GM18508 (cell line): ENCODE data around the gene NDUFB3.

Source experiments
- ATAC-seq: cut with Tn5 transposase; IDR thresholded peaks from one replicate; pipeline ENCODE4 v1.9.1; 2021; ENCODE audit warnings: moderate number of reproducible peaks; ENCODE audit not compliant: insufficient read depth, unreplicated experiment

NDUFB3 gene

DNA sequence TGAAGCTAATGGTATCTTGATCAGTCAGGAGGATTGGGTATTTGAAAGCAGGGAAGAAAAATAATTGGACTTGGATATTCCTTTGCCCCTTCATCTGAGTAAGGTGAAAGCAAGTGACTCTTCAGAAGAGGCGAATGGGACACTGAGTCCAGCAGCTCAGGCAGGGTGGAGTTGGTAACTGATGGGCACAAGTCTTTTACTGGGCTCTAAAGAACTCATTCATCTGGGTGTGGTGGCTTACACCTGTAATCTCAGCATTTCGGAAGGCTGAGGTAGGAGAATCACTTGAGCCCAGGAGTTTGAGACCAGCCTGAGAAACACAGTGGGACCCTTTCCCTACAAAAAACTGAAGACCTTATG is 55.3 kb downstream of the NDUFB3 start:
- no peak for ATAC-seq

DNA sequence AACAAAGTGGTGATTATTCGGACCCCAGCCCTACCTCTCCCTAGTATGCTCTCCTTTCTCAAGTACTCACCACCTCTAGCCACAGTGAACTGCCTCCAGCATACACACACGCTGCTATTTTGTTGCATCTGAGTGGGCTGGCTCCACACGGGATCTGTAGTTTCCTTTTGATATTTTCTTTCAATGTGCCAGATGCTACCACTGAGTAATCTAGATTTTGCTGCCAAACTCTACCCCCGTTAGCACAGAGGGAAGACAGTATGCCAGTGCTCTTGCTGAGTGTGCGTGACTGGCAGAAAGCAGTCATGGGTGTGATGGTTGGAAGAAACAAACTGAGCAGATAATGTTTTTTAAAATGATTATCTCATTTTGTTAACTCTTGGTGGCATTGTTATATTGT is 55.8 kb downstream of the NDUFB3 start:
- no peak for ATAC-seq

DNA sequence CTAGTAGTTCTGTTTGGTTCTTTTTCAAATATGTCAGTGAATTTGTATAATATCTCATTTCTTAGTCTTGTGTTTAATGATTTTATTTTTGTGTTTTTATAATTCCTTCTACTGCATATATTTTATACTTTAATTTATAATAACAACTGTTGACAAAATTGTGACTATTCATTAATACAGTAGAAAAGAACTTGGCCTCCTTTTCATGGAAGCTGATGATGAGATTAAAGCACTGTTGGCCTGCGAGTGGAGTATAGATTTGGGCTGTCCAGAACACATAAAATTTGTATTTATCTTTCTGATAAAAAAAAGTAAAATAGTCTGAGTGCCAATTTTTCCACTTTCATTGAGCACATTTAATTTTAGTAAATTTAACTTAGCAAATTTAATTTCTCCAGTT is 56.2 kb downstream of the NDUFB3 start:
- ATAC-seq, result no peak

DNA sequence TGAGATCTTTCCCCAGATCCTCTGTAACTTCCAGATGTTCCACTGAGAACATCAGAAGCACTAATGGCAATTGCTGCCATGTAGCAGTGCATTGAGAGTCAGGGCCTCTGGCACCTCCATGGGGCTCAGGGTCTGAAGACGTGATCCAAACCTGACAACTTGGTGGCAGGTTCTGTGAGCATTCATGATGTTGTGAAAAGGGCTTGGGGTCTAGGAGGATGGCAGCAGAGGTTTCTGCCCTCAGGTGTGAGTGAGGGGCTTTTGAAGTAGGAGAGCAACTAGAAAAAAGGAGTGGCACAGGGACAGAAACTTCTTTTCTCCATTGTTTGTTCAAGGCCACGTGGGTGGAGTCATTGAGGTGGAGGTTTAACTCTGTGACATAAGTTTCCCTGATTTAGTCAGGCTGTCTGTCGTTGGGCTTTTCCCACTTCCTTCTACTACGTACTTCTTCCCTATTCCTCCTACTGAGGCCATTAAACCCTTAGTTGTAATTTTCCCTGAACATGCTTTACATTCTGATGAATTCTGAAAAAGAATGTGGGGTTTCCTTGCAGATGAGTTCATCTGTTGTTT is 57.2 kb downstream of the NDUFB3 start:
- no peak for ATAC-seq

DNA sequence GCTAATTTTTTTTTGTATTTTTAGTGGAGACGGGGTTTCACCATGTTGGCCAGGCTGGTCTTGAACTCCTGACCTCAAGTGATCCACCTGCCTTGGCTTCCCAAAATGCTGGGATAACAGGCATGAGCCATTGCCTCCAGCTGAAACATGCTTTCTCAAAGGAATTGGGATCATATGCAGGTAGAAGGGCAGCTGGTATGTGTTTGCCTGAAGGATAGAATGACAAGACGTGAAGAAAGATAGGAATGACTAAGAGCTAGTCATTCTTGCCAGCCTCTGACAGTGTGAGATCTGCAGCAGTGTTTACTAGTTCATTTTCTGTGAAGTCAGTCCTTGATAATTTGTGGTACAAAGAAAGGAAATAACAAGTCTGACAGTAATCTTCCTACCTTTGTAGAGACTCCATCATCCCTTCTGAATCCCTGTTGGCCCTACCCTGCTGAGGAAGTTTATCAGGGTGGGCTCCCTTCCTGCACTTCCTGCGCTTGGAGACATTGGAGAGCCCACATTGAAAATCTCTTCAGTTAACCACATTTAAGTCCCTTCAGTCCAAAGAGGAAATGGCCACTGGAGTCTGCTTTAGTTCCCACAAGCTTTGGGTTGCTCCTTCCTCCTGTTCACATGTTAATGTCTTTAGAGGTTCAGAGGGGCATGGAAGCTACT is 58.9 kb downstream of the NDUFB3 start:
- no peak for ATAC-seq

DNA sequence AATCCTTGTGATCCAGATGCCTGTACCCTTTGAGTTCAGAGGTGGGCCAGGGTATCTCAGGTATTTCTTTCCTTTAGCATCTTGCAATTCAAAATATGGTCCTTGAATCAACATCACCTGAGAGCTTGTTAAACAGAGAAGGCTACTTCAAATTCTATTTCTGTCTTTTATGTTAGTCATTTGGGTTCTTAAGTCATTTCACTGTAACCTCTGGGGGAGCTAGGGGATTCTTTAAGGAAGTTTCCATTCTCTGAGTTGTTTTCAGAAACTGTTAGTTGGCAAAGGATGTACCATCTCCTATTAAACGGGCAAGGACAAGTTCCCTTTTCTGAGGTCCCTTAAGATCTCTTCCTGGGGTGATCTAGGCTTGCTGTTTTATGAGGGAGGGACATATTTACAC is 60.7 kb downstream of the NDUFB3 start:
- no peak for ATAC-seq
